ENCODE measurements around the gene NDST1.

The NDST1 gene

GRCh38 chr5:150583541-150584225 is 75.8 kb downstream of the NDST1 start:
- TF ChIP-seq CTCF (IDR thresholded peaks at IDR 0.05; ENCODE audit: extremely low read depth, insufficient read depth, missing control alignments): no peak
- no peak for DNase-seq (ENCODE audit: low spot score)
- in situ Hi-C loops (cut with MboI; ENCODE audit: low pct_unique_long_range_greater_than_20kb, low sequenced_read_pairs, unreplicated experiment): no loop called here

GRCh38 chr5:150584556-150585335 is 76.8 kb downstream of the NDST1 start:
- in situ Hi-C loops (cut with MboI; ENCODE audit: low pct_unique_long_range_greater_than_20kb, low sequenced_read_pairs, unreplicated experiment): no loop called here
- DNase-seq (ENCODE audit: low spot score): no peak
- no peak for TF ChIP-seq CTCF (IDR thresholded peaks at IDR 0.05; ENCODE audit: extremely low read depth, insufficient read depth, missing control alignments)

GRCh38 chr5:150585781-150586341 is 77.9 kb downstream of the NDST1 start:
- in situ Hi-C loops (cut with MboI; ENCODE audit: low pct_unique_long_range_greater_than_20kb, low sequenced_read_pairs, unreplicated experiment): no loop called here
- DNase-seq (ENCODE audit: low spot score): no peak
- no peak for TF ChIP-seq CTCF (IDR thresholded peaks at IDR 0.05; ENCODE audit: extremely low read depth, insufficient read depth, missing control alignments)

- in situ Hi-C loops (cut with MboI; ENCODE audit: low pct_unique_long_range_greater_than_20kb, low sequenced_read_pairs, unreplicated experiment): no loop called here
- no peak for DNase-seq (ENCODE audit: low spot score)
- TF ChIP-seq CTCF (IDR thresholded peaks at IDR 0.05; ENCODE audit: extremely low read depth, insufficient read depth, missing control alignments): no peak
Measured at GRCh38 chr5:150587016-150587415, 79.1 kb downstream of the NDST1 start.

GRCh38 chr5:150587856-150588595 is 80.1 kb downstream of the NDST1 start:
- in situ Hi-C loops (cut with MboI; ENCODE audit: low pct_unique_long_range_greater_than_20kb, low sequenced_read_pairs, unreplicated experiment): no loop called here
- DNase-seq (ENCODE audit: low spot score): no peak
- TF ChIP-seq CTCF (IDR thresholded peaks at IDR 0.05; ENCODE audit: extremely low read depth, insufficient read depth, missing control alignments): no peak

- no peak for DNase-seq (ENCODE audit: low spot score)
- in situ Hi-C loops (cut with MboI; ENCODE audit: low pct_unique_long_range_greater_than_20kb, low sequenced_read_pairs, unreplicated experiment): no loop called here
- TF ChIP-seq CTCF (IDR thresholded peaks at IDR 0.05; ENCODE audit: extremely low read depth, insufficient read depth, missing control alignments): no peak
Measured at GRCh38 chr5:150588596-150588890, 80.6 kb downstream of the NDST1 start.

All from GM13977 (cell line).